Measurements from ENCODE around the gene CCL5.

GRCh38 chr17:35872196-35872980 lies 7.8 kb downstream of the CCL5 start:
- no peak for TF ChIP-seq EZH2phosphoT487 (IDR thresholded peaks at IDR 0.05; ENCODE audit: borderline replicate concordance, low read depth)
- TF ChIP-seq CTCF (IDR thresholded peaks at IDR 0.05) = no peak
- TF ChIP-seq RAD21 (IDR thresholded peaks at IDR 0.05; ENCODE audit: low read length) = no peak
- no peak for TF ChIP-seq SMC3 (IDR thresholded peaks at IDR 0.05; ENCODE audit: low read depth, low read length)
- TF ChIP-seq TAF1 (IDR thresholded peaks at IDR 0.05; ENCODE audit: borderline replicate concordance, low read depth, low read length) = no peak
- no peak for TF ChIP-seq YY1 (IDR thresholded peaks at IDR 0.05; ENCODE audit: low read depth)
- TF ChIP-seq EP300 (IDR thresholded peaks at IDR 0.05; ENCODE audit: borderline replicate concordance in 1 of 2, low read depth in 1 of 2, low read length in 1 of 2) = no peak

Data from SK-N-SH (cell line).